ENCODE measurements around the gene CHST13.

The CHST13 gene

DNA sequence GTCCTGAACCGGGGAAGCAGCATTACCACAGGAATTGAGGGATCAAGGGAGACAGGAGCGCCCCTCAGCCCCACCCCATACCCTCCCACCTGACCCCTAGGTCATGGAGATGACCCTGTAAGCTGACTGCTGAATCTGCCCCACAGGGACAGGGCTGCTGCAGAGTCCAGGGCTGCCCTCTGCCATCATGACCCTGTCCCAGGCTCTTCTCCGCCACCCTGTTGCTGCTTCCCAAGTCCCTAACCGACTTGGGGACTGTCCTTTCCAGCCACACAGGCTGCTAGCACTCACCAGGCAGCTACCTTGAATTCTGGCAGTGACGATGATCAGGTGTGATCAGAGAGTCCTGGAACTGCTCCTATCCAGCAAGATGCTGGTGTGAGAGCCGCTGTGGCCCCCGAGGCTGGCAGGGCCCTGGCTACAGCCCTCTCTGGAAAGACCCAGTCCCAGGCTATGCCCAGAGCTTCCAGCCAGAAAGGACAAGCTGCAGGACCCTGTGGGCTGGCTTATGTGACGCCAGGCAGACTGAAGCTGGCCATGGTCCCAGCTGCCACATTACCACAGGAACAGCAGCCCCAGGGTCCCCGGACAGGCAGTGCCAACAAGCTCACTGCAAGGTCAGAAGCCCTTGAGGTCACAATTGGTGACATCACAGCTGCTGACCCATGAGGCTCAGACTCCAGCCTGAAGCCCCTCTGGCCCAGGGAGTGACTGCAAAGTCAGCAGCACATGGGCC is 34.5 kb downstream of the CHST13 start, which contains the start of gene C3orf22:
TSS of gene C3orf22 (minus strand) at position 597 of the 736 bp plus-strand sequence. CDS start 5,542 bp downstream, outside the sequence.
- ChIA-PET CTCF (no interaction called here), POLR2A (no interaction called here)

DNA sequence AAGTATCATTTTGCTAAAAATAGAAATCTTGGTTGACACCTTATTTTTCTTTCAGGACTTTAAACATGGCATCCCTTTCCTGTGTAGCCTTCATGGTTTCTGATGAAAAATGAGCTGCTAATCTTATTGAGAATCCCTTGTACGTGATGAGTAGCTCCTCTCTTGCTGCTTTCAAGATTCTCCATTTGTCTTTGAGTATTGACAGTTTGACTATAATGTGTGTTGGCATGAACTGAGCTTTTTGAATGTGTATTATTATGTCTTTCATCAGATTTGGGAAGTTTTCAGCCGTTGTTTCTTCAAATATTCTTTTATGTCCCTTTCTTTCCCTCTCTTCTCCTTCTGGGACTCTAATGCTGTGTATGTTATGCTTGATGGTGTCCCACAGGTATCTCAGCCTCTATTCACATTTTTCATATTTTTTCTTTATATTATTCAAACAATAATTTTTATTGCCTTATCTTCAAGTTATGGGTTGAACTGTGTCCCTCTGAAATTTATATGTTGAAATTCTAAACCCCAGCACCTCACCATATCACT is 38.9 kb downstream of the CHST13 start:
- DNase-seq (ENCODE audit: extremely low spot score) = no peak
- no peak for TF ChIP-seq FOXK2 (IDR thresholded peaks at IDR 0.05)
- TF ChIP-seq ARNT (IDR thresholded peaks at IDR 0.05) = no peak
- TF ChIP-seq ELF4 (IDR thresholded peaks at IDR 0.05) = no peak
- TF ChIP-seq SP1 (IDR thresholded peaks at IDR 0.05) = no peak
- TF ChIP-seq ZNF384 (IDR thresholded peaks at IDR 0.05) = no peak
- no peak for TF ChIP-seq HDGF (IDR thresholded peaks at IDR 0.05; ENCODE audit: borderline replicate concordance)
- TF ChIP-seq TARDBP (IDR thresholded peaks at IDR 0.05) = no peak
- no peak for TF ChIP-seq CTBP1 (IDR thresholded peaks at IDR 0.05; ENCODE audit: borderline replicate concordance)
- TF ChIP-seq NFRKB (IDR thresholded peaks at IDR 0.05) = no peak
- no peak for TF ChIP-seq LEF1 (IDR thresholded peaks at IDR 0.05; ENCODE audit: borderline replicate concordance)
- no peak for TF ChIP-seq SUZ12 (IDR thresholded peaks at IDR 0.05)
- TF ChIP-seq FOXM1 (IDR thresholded peaks at IDR 0.05; ENCODE audit: borderline replicate concordance) = no peak
- TF ChIP-seq L3MBTL2 (conservative IDR thresholded peaks at IDR 0.05) = no peak
- TF ChIP-seq BHLHE40 (IDR thresholded peaks at IDR 0.05; ENCODE audit: borderline replicate concordance) = no peak
- TF ChIP-seq, protein P1, sequence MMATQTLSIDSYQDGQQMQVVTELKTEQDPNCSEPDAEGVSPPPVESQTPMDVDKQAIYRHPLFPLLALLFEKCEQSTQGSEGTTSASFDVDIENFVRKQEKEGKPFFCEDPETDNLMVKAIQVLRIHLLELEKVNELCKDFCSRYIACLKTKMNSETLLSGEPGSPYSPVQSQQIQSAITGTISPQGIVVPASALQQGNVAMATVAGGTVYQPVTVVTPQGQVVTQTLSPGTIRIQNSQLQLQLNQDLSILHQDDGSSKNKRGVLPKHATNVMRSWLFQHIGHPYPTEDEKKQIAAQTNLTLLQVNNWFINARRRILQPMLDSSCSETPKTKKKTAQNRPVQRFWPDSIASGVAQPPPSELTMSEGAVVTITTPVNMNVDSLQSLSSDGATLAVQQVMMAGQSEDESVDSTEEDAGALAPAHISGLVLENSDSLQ (IDR thresholded peaks at IDR 0.05) = no peak
- TF ChIP-seq FOXA1 (IDR thresholded peaks at IDR 0.05) = no peak
- POLR2A ChIA-PET = no interaction called here
- CTCF ChIA-PET = no interaction called here

More for the DNA sequence above, 34.5 kb downstream of the CHST13 start, which contains the start of gene C3orf22:
- no peak for DNase-seq (ENCODE audit: extremely low spot score)
- TF ChIP-seq HDGF (IDR thresholded peaks at IDR 0.05; ENCODE audit: borderline replicate concordance) (no peak), FOXM1 (IDR thresholded peaks at IDR 0.05; ENCODE audit: borderline replicate concordance) (no peak), ELF4 (IDR thresholded peaks at IDR 0.05) (no peak), NFRKB (IDR thresholded peaks at IDR 0.05) (no peak), BHLHE40 (IDR thresholded peaks at IDR 0.05; ENCODE audit: borderline replicate concordance) (no peak), FOXA1 (IDR thresholded peaks at IDR 0.05) (no peak), TARDBP (IDR thresholded peaks at IDR 0.05) (no peak), CTBP1 (IDR thresholded peaks at IDR 0.05; ENCODE audit: borderline replicate concordance) (no peak), SUZ12 (IDR thresholded peaks at IDR 0.05) (no peak), LEF1 (IDR thresholded peaks at IDR 0.05; ENCODE audit: borderline replicate concordance) (no peak), FOXK2 (IDR thresholded peaks at IDR 0.05) (no peak), L3MBTL2 (conservative IDR thresholded peaks at IDR 0.05) (no peak), ZNF384 (IDR thresholded peaks at IDR 0.05) (no peak)

DNA sequence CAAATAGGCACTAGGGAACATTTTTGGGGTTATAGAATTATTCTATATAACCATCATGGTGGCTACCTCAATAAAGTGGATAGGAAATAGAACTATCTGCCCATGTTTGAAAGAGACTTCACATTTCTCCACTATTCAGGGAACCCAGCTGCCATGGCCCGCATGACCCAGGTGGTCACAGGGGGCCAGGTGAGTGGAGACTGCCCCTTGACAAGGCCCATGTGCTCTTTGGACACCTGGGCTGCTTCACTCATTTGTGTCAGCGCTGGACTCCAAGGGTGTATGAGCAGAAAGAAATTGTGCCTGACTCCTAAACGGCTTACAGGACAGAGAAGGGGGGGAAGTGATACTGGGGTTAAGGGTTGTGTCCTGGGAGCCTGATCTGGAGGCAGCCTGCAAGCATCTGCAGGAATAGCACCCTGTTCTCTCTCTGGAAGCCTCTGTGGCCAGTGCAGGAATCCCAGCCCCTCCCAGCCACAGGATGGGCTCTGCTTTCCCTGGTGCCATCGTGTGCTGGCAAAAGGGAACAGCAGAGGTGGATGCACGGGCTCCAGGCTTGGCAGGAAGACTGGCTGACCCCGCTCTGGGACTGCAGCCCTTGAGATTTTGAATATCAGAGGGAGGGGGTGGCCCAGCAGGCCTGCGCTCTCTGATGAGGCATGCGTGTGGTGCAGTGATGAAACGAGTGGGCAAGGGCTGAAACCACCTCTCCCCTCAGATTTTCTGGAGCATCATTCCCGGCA is 43.9 kb downstream of the CHST13 start:
- ChIA-PET POLR2A (no interaction called here), CTCF (no interaction called here)
- peak; percentile 6 for DNase-seq (ENCODE audit: extremely low spot score)

DNA sequence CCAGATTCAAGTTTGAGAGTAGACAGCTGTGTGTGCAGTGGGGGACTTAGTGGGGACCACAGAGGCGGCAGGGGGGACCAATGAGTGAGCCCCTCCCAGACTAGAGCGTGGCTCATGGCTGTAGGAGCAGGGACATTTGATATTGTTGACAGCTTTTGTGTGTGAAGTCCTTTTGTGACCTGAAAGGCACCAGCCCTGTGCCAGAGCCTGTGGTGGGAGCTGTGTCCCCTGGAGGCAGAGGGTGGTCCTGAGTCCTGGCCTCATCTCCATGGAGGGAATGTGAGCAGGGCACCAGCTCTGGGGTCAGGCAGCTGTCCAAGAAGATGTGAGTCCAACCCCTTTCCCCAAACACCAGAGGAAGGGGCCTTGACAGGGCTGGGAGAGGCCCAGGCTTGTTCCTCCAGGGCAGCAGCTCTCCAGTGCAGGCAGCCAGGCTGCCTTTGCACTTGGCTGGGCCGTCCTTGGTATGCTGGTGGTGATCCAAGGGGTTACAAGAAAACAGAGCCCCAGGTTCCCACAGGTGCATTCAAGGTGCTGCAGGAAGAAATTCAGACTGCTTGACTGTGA is 44.9 kb downstream of the CHST13 start:
- POLR2A ChIA-PET = no interaction called here
- no peak for TF ChIP-seq NFRKB (IDR thresholded peaks at IDR 0.05)
- no peak for TF ChIP-seq SP1 (IDR thresholded peaks at IDR 0.05)
- TF ChIP-seq, protein P1 (IDR thresholded peaks at IDR 0.05) = no peak
- no peak for TF ChIP-seq SUZ12 (IDR thresholded peaks at IDR 0.05)
- no peak for DNase-seq (ENCODE audit: extremely low spot score)
- CTCF ChIA-PET = no interaction called here

More for the DNA sequence above, 43.9 kb downstream of the CHST13 start:
- TF ChIP-seq, protein P1 (IDR thresholded peaks at IDR 0.05) = no peak
- no peak for TF ChIP-seq FOXA1 (IDR thresholded peaks at IDR 0.05)
- no peak for TF ChIP-seq CTBP1 (IDR thresholded peaks at IDR 0.05; ENCODE audit: borderline replicate concordance)
- no peak for TF ChIP-seq ARNT (IDR thresholded peaks at IDR 0.05)
- no peak for TF ChIP-seq LEF1 (IDR thresholded peaks at IDR 0.05; ENCODE audit: borderline replicate concordance)
- TF ChIP-seq SUZ12 (IDR thresholded peaks at IDR 0.05) = no peak

DNA sequence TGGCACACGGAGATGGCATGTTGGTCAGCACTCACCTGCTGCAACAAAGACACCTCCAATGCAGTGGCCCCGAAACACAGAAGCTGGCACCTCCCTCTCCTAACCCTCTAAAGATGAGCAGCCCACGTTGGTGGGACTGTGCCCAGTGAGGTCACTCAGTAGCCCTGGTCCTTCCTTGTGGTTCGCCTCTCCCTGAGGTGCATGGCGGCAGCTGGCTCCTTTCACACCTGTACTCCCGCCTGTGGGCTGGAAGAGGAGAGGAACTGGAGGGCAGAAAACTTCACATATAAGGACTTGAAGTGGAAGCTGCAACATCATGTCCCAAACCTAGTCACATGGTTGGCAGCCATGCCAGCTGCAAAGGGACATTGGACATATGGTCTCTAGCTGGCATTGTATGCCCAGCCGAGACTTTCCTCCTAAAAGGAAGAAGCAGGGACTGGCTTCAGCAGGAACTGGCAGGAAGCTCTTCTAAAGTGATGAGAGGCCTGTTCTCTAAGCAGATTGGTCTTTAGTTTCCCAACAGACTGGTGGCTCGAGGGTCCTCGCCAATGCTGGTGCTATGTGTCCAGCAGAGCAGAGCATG is 45.5 kb downstream of the CHST13 start:
- POLR2A ChIA-PET = no interaction called here
- DNase-seq (ENCODE audit: extremely low spot score) = no peak
- CTCF ChIA-PET = no interaction called here
- TF ChIP-seq TARDBP (IDR thresholded peaks at IDR 0.05) (no peak), ARNT (IDR thresholded peaks at IDR 0.05) (no peak), FOXM1 (IDR thresholded peaks at IDR 0.05; ENCODE audit: borderline replicate concordance) (no peak), SUZ12 (IDR thresholded peaks at IDR 0.05) (no peak)

All from HEK293T (cell line).